CD4-positive, alpha-beta T cell treated with Interleukin-6 at 100 ng/mL for 8 hours (primary cell): ENCODE measurements around the gene TRPC5OS.
A peak's percentile ranks its signal among the peaks of the same experiment; 100 is the strongest.

Experiments
- DNase-seq: peaks from one replicate; pipeline ENCODE4 v3.0.0-alpha.2; 2020; ENCODE audit warnings: mixed read lengths, low spot score

TRPC5OS gene

GRCh38 chrX:111875881-111876280, at the start of gene TRPC5OS:
TSS of gene TRPC5OS (plus strand) at chrX:111876181. CDS start at chrX:111901850, 25,669 bp downstream.
- DNase-seq = no peak

- no peak for DNase-seq
Observed at GRCh38 chrX:111829345-111829744, 46.6 kb upstream of the TRPC5OS start.

GRCh38 chrX:111830571-111830970, 45.4 kb upstream of the TRPC5OS start:
- no peak for DNase-seq

- no peak for DNase-seq
Observed at GRCh38 chrX:111831343-111831742, 44.6 kb upstream of the TRPC5OS start.

- no peak for DNase-seq
Observed at GRCh38 chrX:111837197-111837596, 38.8 kb upstream of the TRPC5OS start.

- no peak for DNase-seq
Observed at GRCh38 chrX:111847491-111848133, 28.4 kb upstream of the TRPC5OS start.

- DNase-seq = no peak
Observed at GRCh38 chrX:111848541-111848940, 27.4 kb upstream of the TRPC5OS start.

GRCh38 chrX:111850975-111851374, 25.0 kb upstream of the TRPC5OS start:
- no peak for DNase-seq

GRCh38 chrX:111854556-111855490, 21.2 kb upstream of the TRPC5OS start:
- no peak for DNase-seq

- no peak for DNase-seq
Observed at GRCh38 chrX:111857534-111858060, 18.4 kb upstream of the TRPC5OS start.

- DNase-seq = no peak
Observed at GRCh38 chrX:111861605-111862004, 14.4 kb upstream of the TRPC5OS start.

GRCh38 chrX:111867236-111867635, 8.7 kb upstream of the TRPC5OS start:
- no peak for DNase-seq

- no peak for DNase-seq
Observed at GRCh38 chrX:111868726-111869638, 7.0 kb upstream of the TRPC5OS start.

- DNase-seq = peak; percentile 3
Observed at GRCh38 chrX:111869639-111870034, 6.3 kb upstream of the TRPC5OS start.

GRCh38 chrX:111874241-111874640, 1.7 kb upstream of the TRPC5OS start:
- DNase-seq = no peak

- DNase-seq = no peak
Observed at GRCh38 chrX:111876646-111877045, 665 bp downstream of the TRPC5OS start.

GRCh38 chrX:111877681-111878080, 1.7 kb downstream of the TRPC5OS start:
- no peak for DNase-seq

GRCh38 chrX:111880735-111881134, 4.8 kb downstream of the TRPC5OS start:
- no peak for DNase-seq

- DNase-seq = no peak
Observed at GRCh38 chrX:111881715-111882114, 5.7 kb downstream of the TRPC5OS start.

- no peak for DNase-seq
Observed at GRCh38 chrX:111886678-111887077, 10.7 kb downstream of the TRPC5OS start.

- DNase-seq = no peak
Observed at GRCh38 chrX:111888600-111888999, 12.6 kb downstream of the TRPC5OS start.

GRCh38 chrX:111892375-111892774, 16.4 kb downstream of the TRPC5OS start:
- no peak for DNase-seq
